ENCODE data around the gene LRRN2. TPM values are rescaled to one million over a fixed set of nuclear protein-coding genes. Genes with fewer than 3 reads are reported as not detected.
"Not testable (repeated sequence)": the region's sequence is repeated elsewhere in the genome, so short reads cannot be mapped to it uniquely, and the experiment has no call there.

Gene LRRN2
- total RNA-seq, 2 donors from 2014 or later, result not detected

- not testable (repeated sequence) for DNase-seq (ENCODE audit: low spot score in 2 of 2); ATAC-seq; H3K9me3 Mint-ChIP-seq; H3K36me3 Mint-ChIP-seq; H3K27ac Mint-ChIP-seq
Observed at GRCh38 chr1:204629459-204629858, 56.1 kb downstream of the LRRN2 start.

- DNase-seq (ENCODE audit: low spot score in 2 of 2), result no peak
- H3K36me3 Mint-ChIP-seq, result no peaks in the 10 kb centered on the region
- no peaks in the 10 kb centered on the region for H3K9me3 Mint-ChIP-seq
- H3K27ac Mint-ChIP-seq, result peak overlapping the region in 1 of 2 donors; percentile 9
- ATAC-seq, result no peak
Observed at GRCh38 chr1:204628868-204629267, 56.7 kb downstream of the LRRN2 start.

DNA sequence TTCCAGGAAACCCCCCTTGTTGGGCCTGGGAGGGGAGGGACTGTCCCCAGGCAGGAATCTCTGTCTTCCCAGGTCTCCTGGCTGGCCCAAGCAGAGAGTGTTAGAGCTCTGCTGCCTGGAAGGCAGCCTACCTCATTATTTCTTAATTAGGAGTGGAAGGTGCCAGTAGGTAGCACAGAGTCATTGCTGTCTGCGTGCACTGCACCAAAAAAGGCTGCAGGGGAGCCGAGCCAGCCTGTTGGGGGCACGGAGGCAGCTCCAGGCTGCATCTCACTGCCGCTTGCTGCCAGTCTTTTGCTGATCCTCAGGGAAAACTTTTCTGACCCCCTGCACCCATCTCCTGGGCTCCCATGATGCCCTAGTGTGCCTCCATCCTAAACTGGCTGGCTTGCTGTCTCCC, 58.1 kb downstream of the LRRN2 start:
- H3K27ac Mint-ChIP-seq, result no peak overlapping the region
- DNase-seq (ENCODE audit: low spot score in 2 of 2), result no peak
- no peaks in the 10 kb centered on the region for H3K9me3 Mint-ChIP-seq
- ATAC-seq, result no peak
- no peaks in the 10 kb centered on the region for H3K36me3 Mint-ChIP-seq

DNA sequence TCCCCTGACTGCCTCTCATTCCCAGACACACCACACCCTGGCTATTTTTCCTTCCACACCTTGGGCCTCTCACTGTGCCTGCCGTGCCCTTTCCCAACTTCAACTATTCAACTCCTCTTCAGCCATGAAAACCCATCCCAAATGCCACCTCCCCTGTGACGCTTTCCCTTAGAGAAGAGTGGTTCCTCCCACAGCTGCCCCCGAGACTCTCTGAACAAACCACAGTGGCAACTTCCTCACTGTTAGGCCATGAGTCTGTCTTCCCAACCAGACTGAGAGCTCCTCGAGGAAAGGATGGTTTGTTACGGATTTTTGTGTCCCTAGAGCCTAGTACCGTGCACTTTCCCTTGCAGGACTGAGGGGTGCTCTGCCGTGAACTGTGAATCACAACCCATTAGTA, 59.2 kb downstream of the LRRN2 start:
- DNase-seq (ENCODE audit: low spot score in 2 of 2) (no peak), ATAC-seq (no peak)
- no peaks in the 10 kb centered on the region for H3K36me3 Mint-ChIP-seq
- H3K9me3 Mint-ChIP-seq, result no peaks in the 10 kb centered on the region
- no peak overlapping the region for H3K27ac Mint-ChIP-seq

DNA sequence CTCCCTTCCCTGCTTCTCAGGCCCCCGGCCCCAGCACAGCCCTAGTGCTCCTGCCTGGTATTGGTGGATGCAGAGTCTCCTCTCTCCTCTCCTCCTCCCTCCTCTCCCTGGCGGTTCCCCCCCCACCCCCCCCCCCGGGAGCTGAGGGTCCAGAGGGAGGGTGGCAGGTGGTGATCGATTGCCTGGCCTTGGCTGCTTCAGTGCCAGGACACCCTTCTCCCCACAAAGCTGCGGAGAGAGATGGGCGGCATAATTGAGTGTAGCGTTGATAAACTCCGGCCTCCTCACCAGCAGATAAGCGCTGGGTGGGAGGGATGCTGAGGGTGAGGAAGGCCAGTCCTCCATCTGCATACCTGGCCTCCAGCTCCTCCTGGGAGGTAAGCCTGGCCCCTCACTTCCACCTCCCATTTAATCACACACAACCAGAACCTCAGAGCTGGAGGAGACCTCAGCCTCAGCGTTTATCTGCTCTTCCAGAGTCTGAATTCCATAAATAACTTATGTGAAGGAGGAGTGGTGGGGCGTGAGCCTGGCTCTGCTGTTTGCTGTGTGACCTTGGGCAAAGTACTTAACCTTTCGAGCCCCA, 60.8 kb downstream of the LRRN2 start:
- no peak for ATAC-seq
- DNase-seq (ENCODE audit: low spot score in 2 of 2), result no peak
- no peak overlapping the region for H3K27ac Mint-ChIP-seq

GRCh38 chr1:204623894-204624361, 61.6 kb downstream of the LRRN2 start:
- H3K27ac Mint-ChIP-seq, result no peak overlapping the region

More for the DNA sequence above, 60.8 kb downstream of the LRRN2 start:
- Mint-ChIP-seq H3K36me3 (no peaks in the 10 kb centered on the region), H3K9me3 (no peaks in the 10 kb centered on the region)

DNA sequence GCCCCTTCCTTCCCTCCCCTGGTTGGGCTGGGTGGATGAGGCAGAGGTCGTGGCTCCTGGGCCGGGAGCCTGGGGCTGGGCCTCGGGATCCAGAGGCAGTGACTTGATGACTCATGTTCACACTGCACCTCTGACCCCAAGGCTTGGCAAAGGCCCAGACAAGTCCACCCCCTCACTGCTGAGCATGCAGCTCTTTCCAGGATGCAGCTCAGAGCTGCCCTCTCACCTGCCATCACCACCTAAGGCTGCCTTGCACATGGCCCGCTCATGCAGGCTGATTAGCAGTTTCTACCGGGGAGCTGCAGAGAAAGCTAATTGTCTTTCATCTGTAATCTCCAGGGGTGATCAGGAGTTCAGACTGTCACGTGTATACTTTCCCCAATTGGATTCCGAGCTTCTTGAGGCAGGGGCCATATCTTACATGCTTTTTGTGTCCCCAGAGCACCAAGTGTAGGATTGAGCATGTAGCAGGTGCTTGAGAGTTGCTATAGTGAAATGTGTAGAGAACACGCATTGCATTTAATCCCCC, 62.1 kb downstream of the LRRN2 start:
- DNase-seq (ENCODE audit: low spot score in 2 of 2) (no peak), ATAC-seq (peak; percentile 11 to 18)
- H3K27ac Mint-ChIP-seq, result no peak overlapping the region
- no peaks in the 10 kb centered on the region for H3K36me3 Mint-ChIP-seq
- no peaks in the 10 kb centered on the region for H3K9me3 Mint-ChIP-seq

More at GRCh38 chr1:204623894-204624361, 61.6 kb downstream of the LRRN2 start:
- ATAC-seq, result peak; percentile 46 to 75
- DNase-seq (ENCODE audit: low spot score in 2 of 2), result peak in 1 of 2 donors; percentile 11
- no peaks in the 10 kb centered on the region for H3K9me3 Mint-ChIP-seq
- H3K36me3 Mint-ChIP-seq, result no peaks in the 10 kb centered on the region

DNA sequence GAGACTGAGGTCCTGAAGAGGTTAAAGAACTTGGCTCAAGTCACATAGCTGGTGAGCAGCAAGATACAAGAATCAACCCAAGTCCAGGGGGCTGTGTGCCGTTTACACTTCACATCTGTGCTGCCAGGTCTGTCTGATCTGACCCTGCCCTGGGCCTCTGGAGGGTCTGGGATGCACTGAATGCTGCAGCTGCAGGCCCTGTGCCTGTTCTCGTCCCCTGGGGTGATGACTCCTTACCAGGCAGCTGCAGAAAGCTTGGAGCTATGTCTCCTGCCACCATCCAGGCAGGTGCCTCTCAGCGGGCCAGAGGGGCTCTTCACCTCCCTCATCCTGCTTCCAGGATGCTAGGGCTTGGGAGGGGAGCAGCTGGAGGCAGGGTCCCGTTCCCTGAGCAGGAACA, 63.5 kb downstream of the LRRN2 start:
- H3K36me3 Mint-ChIP-seq, result no peaks in the 10 kb centered on the region
- DNase-seq (ENCODE audit: low spot score in 2 of 2), result no peak
- no peaks in the 10 kb centered on the region for H3K9me3 Mint-ChIP-seq
- ATAC-seq, result no peak
- no peak overlapping the region for H3K27ac Mint-ChIP-seq

- DNase-seq (ENCODE audit: low spot score in 2 of 2) (no peak), ATAC-seq (no peak)
- Mint-ChIP-seq H3K9me3 (no peaks in the 10 kb centered on the region), H3K36me3 (no peaks in the 10 kb centered on the region), H3K27ac (no peak overlapping the region)
Observed at GRCh38 chr1:204621396-204621795, 64.1 kb downstream of the LRRN2 start.

- Mint-ChIP-seq H3K36me3 (no peaks in the 10 kb centered on the region), H3K9me3 (no peaks in the 10 kb centered on the region), H3K27ac (no peak overlapping the region)
- ATAC-seq (no peak), DNase-seq (ENCODE audit: low spot score in 2 of 2) (no peak)
Observed at GRCh38 chr1:204619721-204620120, 65.8 kb downstream of the LRRN2 start.

GRCh38 chr1:204618148-204618760, 67.3 kb downstream of the LRRN2 start:
- DNase-seq (ENCODE audit: low spot score in 2 of 2), result no peak
- ATAC-seq, result no peak
- H3K36me3 Mint-ChIP-seq, result no peaks in the 10 kb centered on the region
- no peak overlapping the region for H3K27ac Mint-ChIP-seq
- no peaks in the 10 kb centered on the region for H3K9me3 Mint-ChIP-seq

DNA sequence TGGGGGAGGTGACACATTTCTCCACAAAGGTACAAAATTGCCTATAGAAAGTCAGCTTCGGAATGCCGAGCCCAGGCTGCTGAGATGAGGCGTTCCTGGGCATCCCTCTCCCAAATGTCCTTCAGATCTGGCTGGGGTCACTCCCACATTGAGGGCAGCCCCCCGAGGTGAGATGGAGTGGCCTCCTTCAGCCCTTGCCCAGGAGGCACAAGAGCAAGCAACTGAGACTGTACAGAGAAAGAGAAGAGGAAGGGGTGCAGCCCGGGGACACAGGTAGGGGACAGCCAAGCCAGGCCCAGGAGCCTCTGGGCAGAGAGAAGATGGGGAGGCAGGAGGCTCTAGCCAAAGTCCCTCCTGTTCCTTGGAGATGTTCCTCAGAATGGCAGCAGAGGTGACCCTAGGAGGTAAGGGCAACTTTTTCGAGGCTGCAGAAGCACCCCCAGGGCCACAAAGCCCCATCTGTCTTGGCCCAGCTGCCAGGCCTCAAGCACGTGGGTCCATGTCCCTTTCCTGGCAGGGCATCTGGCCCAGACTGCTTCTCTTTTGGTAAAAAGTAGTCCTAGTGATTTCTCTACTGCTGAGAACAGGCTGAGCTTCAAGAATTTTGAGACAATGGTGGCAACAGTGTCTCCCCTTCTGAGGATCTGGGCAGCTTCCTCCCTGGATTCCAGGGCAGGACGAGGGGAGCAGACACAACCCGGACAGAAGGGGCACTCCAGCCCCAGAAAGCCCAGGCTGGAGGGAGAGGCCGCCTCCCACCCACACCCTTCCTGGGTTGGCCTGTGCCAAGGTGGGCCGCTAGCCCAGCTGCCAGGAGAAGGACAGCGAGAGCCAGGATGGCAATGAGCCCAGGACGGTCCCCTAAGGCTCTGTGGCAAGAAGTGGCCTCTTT, 68.0 kb downstream of the LRRN2 start:
- no peaks in the 10 kb centered on the region for H3K36me3 Mint-ChIP-seq
- no peak for ATAC-seq
- H3K27ac Mint-ChIP-seq, result no peak overlapping the region
- no peak for DNase-seq (ENCODE audit: low spot score in 2 of 2)
- no peaks in the 10 kb centered on the region for H3K9me3 Mint-ChIP-seq

- Mint-ChIP-seq H3K27ac (peak overlapping the region in 1 of 2 donors; percentile 72), H3K36me3 (no peaks in the 10 kb centered on the region)
- no peak for ATAC-seq
Observed at GRCh38 chr1:204616641-204617040, 68.9 kb downstream of the LRRN2 start.

GRCh38 chr1:204615881-204616280, 69.7 kb downstream of the LRRN2 start:
- DNase-seq (ENCODE audit: low spot score in 2 of 2), result no peak
- no peaks in the 10 kb centered on the region for H3K36me3 Mint-ChIP-seq
- H3K9me3 Mint-ChIP-seq, result no peaks in the 10 kb centered on the region

More at GRCh38 chr1:204616641-204617040, 68.9 kb downstream of the LRRN2 start:
- no peaks in the 10 kb centered on the region for H3K9me3 Mint-ChIP-seq
- DNase-seq (ENCODE audit: low spot score in 2 of 2), result no peak

GRCh38 chr1:204613636-204614035, 71.9 kb downstream of the LRRN2 start:
- no peak for ATAC-seq
- H3K9me3 Mint-ChIP-seq, result no peaks in the 10 kb centered on the region
- no peaks in the 10 kb centered on the region for H3K36me3 Mint-ChIP-seq
- DNase-seq (ENCODE audit: low spot score in 2 of 2), result no peak
- H3K27ac Mint-ChIP-seq, result no peak overlapping the region

More at GRCh38 chr1:204615881-204616280, 69.7 kb downstream of the LRRN2 start:
- no peak for ATAC-seq
- H3K27ac Mint-ChIP-seq, result no peak overlapping the region

GRCh38 chr1:204612326-204612725, 73.2 kb downstream of the LRRN2 start:
- DNase-seq (ENCODE audit: low spot score in 2 of 2), result no peak
- Mint-ChIP-seq H3K27ac (no peak overlapping the region), H3K9me3 (no peaks in the 10 kb centered on the region), H3K36me3 (no peaks in the 10 kb centered on the region)
- ATAC-seq, result no peak

- DNase-seq (ENCODE audit: low spot score in 2 of 2), result no peak
- Mint-ChIP-seq H3K9me3 (no peaks in the 10 kb centered on the region), H3K27ac (peak overlapping the region in 1 of 2 donors; percentile 7), H3K36me3 (no peaks in the 10 kb centered on the region)
- no peak for ATAC-seq
Observed at GRCh38 chr1:204611036-204611435, 74.5 kb downstream of the LRRN2 start.

Data from activated naive CD4-positive, alpha-beta T cell treated with anti-CD3 and anti-CD28 coated beads, Interleukin-2, amount 50 U/mL, for 72 hours (primary cell).